Left hindlimb (tissue), 1 donor: ENCODE results near the gene COL26A1.
"Not testable (repeated sequence)": the region's sequence is repeated elsewhere in the genome, so short reads cannot be mapped to it uniquely, and the experiment has no call there.

ENCODE experiments used
- DNase-seq: peaks from one replicate; pipeline ENCODE4 v3.0.0-alpha.2; 2018

The COL26A1 gene

GRCh38 chr7:101362334-101363195 lies at the start of gene COL26A1:
Gene COL26A1 (plus strand): TSS chr7:101362875. CDS start chr7:101363033, 158 bp downstream.
- DNase-seq = peak; percentile 51

- no peak for DNase-seq
These were observed 47.3 kb upstream of the COL26A1 start for GRCh38 chr7:101315336-101315735.

- no peak for DNase-seq
These were observed 43.3 kb upstream of the COL26A1 start for GRCh38 chr7:101319401-101319800.

GRCh38 chr7:101321491-101322401 lies 40.9 kb upstream of the COL26A1 start, which contains the start of gene IFT22:
Gene IFT22 (minus strand): TSS chr7:101321812. CDS start chr7:101321709, 103 bp downstream.
- peak; percentile 94 for DNase-seq

- DNase-seq = no peak
These were observed 34.5 kb upstream of the COL26A1 start for GRCh38 chr7:101328159-101328558.

GRCh38 chr7:101330011-101330484 lies 32.6 kb upstream of the COL26A1 start:
- DNase-seq = no peak

GRCh38 chr7:101332026-101332425 lies 30.6 kb upstream of the COL26A1 start:
- DNase-seq = no peak

GRCh38 chr7:101333912-101334311 lies 28.8 kb upstream of the COL26A1 start:
- DNase-seq = no peak

- DNase-seq = no peak
These were observed 22.3 kb upstream of the COL26A1 start for GRCh38 chr7:101340379-101340778.

GRCh38 chr7:101342892-101343291 lies 19.8 kb upstream of the COL26A1 start:
- no peak for DNase-seq

GRCh38 chr7:101347477-101347876 lies 15.2 kb upstream of the COL26A1 start:
- no peak for DNase-seq

GRCh38 chr7:101348456-101349067 lies 14.1 kb upstream of the COL26A1 start:
- DNase-seq = not testable (repeated sequence)

GRCh38 chr7:101349300-101349699 lies 13.4 kb upstream of the COL26A1 start:
- DNase-seq = not testable (repeated sequence)

GRCh38 chr7:101352920-101353308 lies 9.8 kb upstream of the COL26A1 start:
- DNase-seq = no peak

GRCh38 chr7:101357433-101357832 lies 5.2 kb upstream of the COL26A1 start:
- DNase-seq = no peak

GRCh38 chr7:101363196-101363733 lies 590 bp downstream of the COL26A1 start:
- DNase-seq = no peak

- peak; percentile 75 for DNase-seq
These were observed 1.2 kb downstream of the COL26A1 start for GRCh38 chr7:101363734-101364374.

- no peak for DNase-seq
These were observed 3.3 kb downstream of the COL26A1 start for GRCh38 chr7:101365956-101366355.

- no peak for DNase-seq
These were observed 5.0 kb downstream of the COL26A1 start for GRCh38 chr7:101367676-101368075.

GRCh38 chr7:101368422-101369165 lies 5.9 kb downstream of the COL26A1 start:
- DNase-seq = no peak

- no peak for DNase-seq
These were observed 8.2 kb downstream of the COL26A1 start for GRCh38 chr7:101370836-101371235.
